ENCODE measurements around the gene PSMD3. TPM values are rescaled to one million over a fixed set of nuclear protein-coding genes. Genes with fewer than 3 reads are reported as not detected.

PSMD3 gene
- 82.2 and 185 TPM in 2 replicates for total RNA-seq (2011; cell fraction: chromatin; rRNA removed; ENCODE audit: low replicate concordance)
- total RNA-seq (2011; cell fraction: nucleolus; rRNA removed) = 141 and 157 TPM in 2 replicates
- total RNA-seq (2011; cell fraction: nucleoplasm; rRNA removed) = 125 and 145 TPM in 2 replicates
- 228 and 254 TPM in 2 replicates for total RNA-seq (2014; rRNA removed)
- total RNA-seq (2014; rRNA removed; fragmentation: Illumina TruSeq; extraction: Trizol) = 109 and 120 TPM in 2 replicates
- 135 and 138 TPM in 2 replicates for total RNA-seq (2015; rRNA removed; fragmentation: Illumina TruSeq; extraction: Trizol)
- total RNA-seq (2021) = 232 and 251 TPM in 2 replicates
- polyA plus RNA-seq (2011; rRNA removed) = 95.3 and 113 TPM in 2 replicates
- polyA plus RNA-seq (2011; cell fraction: cytosol; rRNA removed) = 99.5 and 218 TPM in 2 replicates
- polyA plus RNA-seq (2011; cell fraction: nucleus; rRNA removed) = 118 and 158 TPM in 2 replicates
- 209 and 221 TPM in 2 replicates for polyA plus RNA-seq (2012)
- 241 and 262 TPM in 2 replicates for polyA plus RNA-seq (2014; fragmentation: Illumina TruSeq; extraction: Trizol)
- polyA plus RNA-seq (2014; fragmentation: Nextera tagmentation; extraction: Ambion mirVana) = 1 to 10 TPM; 2.0 to 2.8 TPM
- 180 and 183 TPM in 2 replicates for polyA plus RNA-seq (2014; rRNA removed)
- polyA minus RNA-seq (2011; rRNA and poly(A)+ RNA removed) = 70.8 and 115 TPM in 2 replicates
- 65.7 and 104 TPM in 2 replicates for polyA minus RNA-seq (2011; cell fraction: cytosol; rRNA and poly(A)+ RNA removed)
- polyA minus RNA-seq (2011; cell fraction: nucleus; rRNA and poly(A)+ RNA removed) = 34.9 and 40.7 TPM in 2 replicates
- percentile 89 among the genes with signal in this experiment for Bru-seq, nascent RNA
- BruChase-seq, experiment 1, labeled RNA remaining after a 2-hour chase = percentile 88 among the genes with signal in this experiment
- percentile 91 among the genes with signal in this experiment for BruChase-seq, experiment 2, labeled RNA remaining after a 6-hour chase
- long read RNA-seq, experiment 1, transcript PSMD3-201 (12 exons, 2,158 nt) = major isoform, 279 of 996 reads
- long read RNA-seq, experiment 1, partial matches to known transcripts = 700 of 996 reads
- long read RNA-seq, experiment 1, other reads (novel, unspliced or antisense) = 17 of 996 reads
- long read RNA-seq, experiment 2, transcript PSMD3-201 (12 exons, 2,158 nt) = major isoform, 210 of 343 reads
- long read RNA-seq, experiment 2, partial matches to known transcripts = 93 of 343 reads
- long read RNA-seq, experiment 2, other reads (novel, unspliced or antisense) = 40 of 343 reads
- long read RNA-seq, experiment 3, transcript PSMD3-201 (12 exons, 2,158 nt) = major isoform, 168 of 195 reads
- long read RNA-seq, experiment 3, partial matches to known transcripts = 14 of 195 reads
- long read RNA-seq, experiment 3, other reads (novel, unspliced or antisense) = 13 of 195 reads

GRCh38 chr17:39980351-39981206, at the start of gene PSMD3:
TSS of gene PSMD3 (plus strand) at chr17:39980807. CDS start at chr17:39980971, 164 bp downstream.
- Histone ChIP-seq H3K36me3 (ENCODE audit: control insufficient read depth, insufficient read depth, low read length) (peaks cover 36% of the 10 kb centered on the region), H4K20me1 (replicated peaks; ENCODE audit: control insufficient read depth, insufficient read depth, low read length) (peaks cover 10% of the 10 kb centered on the region), H3K27ac (ENCODE audit: extremely low read depth, low read depth, low read length) (peak within 1 kb of the TSS; percentile 98), H3K79me2 (ENCODE audit: control insufficient read depth, insufficient read depth, low read length) (peaks cover 39% of the 10 kb centered on the region), H3K4me3 (peak within 1 kb of the TSS; percentile 98), H2AFZ (ENCODE audit: low read depth, low read length) (peak within 1 kb of the TSS; percentile 97), H3K27me3 (ENCODE audit: control insufficient read depth in 2 of 2, insufficient read depth in 2 of 2, low read length in 2 of 2) (no peaks in the 10 kb centered on the region), H3K9me1 (ENCODE audit: control insufficient read depth, insufficient read depth, low read length) (no peaks in the 10 kb centered on the region), H3K9me3 (replicated peaks; ENCODE audit: control insufficient read depth, insufficient read depth, low read depth, low read length) (no peaks in the 10 kb centered on the region), H3K4me2 (ENCODE audit: insufficient read depth, low read length) (peak within 1 kb of the TSS; percentile 92), H3K4me1 (replicated peaks in 1 of 2; ENCODE audit: control insufficient read depth in 2 of 2, insufficient read depth in 2 of 2, low read length in 2 of 2) (peaks cover 5 to 12% of the 10 kb centered on the region in 2 experiments; a peak in 3 of 5 replicates), H3K9ac (ENCODE audit: insufficient read depth in 1 of 2, low read depth in 2 of 2, low read length in 2 of 2) (peak within 1 kb of the TSS; percentile 98 to 100)
- peak; percentile 93 for ATAC-seq
- WGBS (ENCODE audit: insufficient coverage, low coverage, missing lambda C conversion rate) = under 1% methylated on average over 66 of the region's 84 CpGs
- intact Hi-C loops (cut with micrococcal nuclease) (loop anchor here (1.0 kb wide), 4 partner anchors 21 to 358 kb away; no protein-coding TSS in a partner anchor), in situ Hi-C loops (cut with MboI) (no loop called here)
- POLR2A ChIA-PET = interaction anchor here (0.6 to 3.7 kb wide), 12 partner anchors 9 to 1109 kb away, joined by 3 to 16 read pairs (median 4); partner anchors contain the start of gene RPL19
- no TSS peak for BruUV-seq (replicated peaks)
- DNase-seq (ENCODE audit: extremely low read depth in 1 of 4, low spot score in 3 of 4) = peak; percentile 92 to 99 (median 94)
- CTCF ChIA-PET (ENCODE audit: low intra/inter-chr PET ratio) = interaction anchor here (0.6 to 1.8 kb wide), 4 partner anchors 22 to 440 kb away, joined by 3 to 13 read pairs (median 5); no protein-coding TSS in a partner anchor
- FAIRE-seq = peak; percentile 99
- peak in 2 of 3 experiments; percentile 80 to 85 for TF ChIP-seq YY1 (IDR thresholded peaks at IDR 0.05; ENCODE audit: borderline replicate concordance in 1 of 3, control insufficient read depth in 1 of 3, extremely low read depth in 1 of 3, insufficient read depth in 3 of 3, insufficient read length in 1 of 3, insufficient replicate concordance in 2 of 3, low read depth in 1 of 3, low read length in 2 of 3)

All from K562 (cell line).